HEK293T (cell line): Measurements from ENCODE around the gene ABHD5.

Experiments
- CTCF ChIA-PET: fragments of 350-600 bp; formaldehyde crosslinking; extraction: SDS; loops from one replicate; lab custom pipeline; 2021; ENCODE audit warnings: antibody characterized with exemption, inconsistent platforms; lab: Yijun Ruan, JAX
- POLR2A ChIA-PET: fragments of 350-600 bp; formaldehyde crosslinking; extraction: SDS; loops from one replicate; lab custom pipeline; 2020; ENCODE audit warnings: antibody characterized with exemption, inconsistent platforms; lab: Yijun Ruan, JAX
- DNase-seq: peaks from one replicate; pipeline ENCODE4 v3.0.0; 2012; ENCODE audit warnings: mixed read lengths; ENCODE audit errors: extremely low spot score
- ARNT ChIP-seq: fragments of 450-650 bp; IDR thresholded peaks from 2 replicates; pipeline ENCODE4 v1.6.1; 2017; ENCODE audit warnings: mild to moderate bottlenecking
- BHLHE40 ChIP-seq: fragments of 450-650 bp; IDR thresholded peaks from 2 replicates; pipeline ENCODE4 v1.6.1; 2016; ENCODE audit warnings: mild to moderate bottlenecking, moderate library complexity, borderline replicate concordance
- CTBP1 ChIP-seq: fragments of 450-650 bp; IDR thresholded peaks from 2 replicates; pipeline ENCODE4 v1.6.1; 2016; ENCODE audit warnings: borderline replicate concordance
- ELF4 ChIP-seq: fragments of 450-650 bp; IDR thresholded peaks from 2 replicates; pipeline ENCODE4 v1.6.1; 2017; ENCODE audit warnings: antibody characterized with exemption
- FOXA1 ChIP-seq: fragments of 450-650 bp; IDR thresholded peaks from 2 replicates; pipeline ENCODE4 v1.6.1; 2016; ENCODE audit warnings: mild to moderate bottlenecking
- FOXK2 ChIP-seq: fragments of 450-650 bp; IDR thresholded peaks from 2 replicates; pipeline ENCODE4 v1.6.1; 2016; ENCODE audit warnings: mild to moderate bottlenecking
- FOXM1 ChIP-seq: fragments of 450-650 bp; IDR thresholded peaks from 2 replicates; pipeline ENCODE4 v1.6.1; 2017; ENCODE audit warnings: mild to moderate bottlenecking, borderline replicate concordance
- HDGF ChIP-seq: fragments of 450-650 bp; IDR thresholded peaks from 2 replicates; pipeline ENCODE4 v1.6.1; 2017; ENCODE audit warnings: antibody characterized with exemption, borderline replicate concordance
- L3MBTL2 ChIP-seq: fragments of 450-650 bp; conservative IDR thresholded peaks from 2 replicates; pipeline ENCODE4 v1.6.1; 2016; ENCODE audit warnings: mild to moderate bottlenecking
- LEF1 ChIP-seq: fragments of 450-650 bp; IDR thresholded peaks from 2 replicates; pipeline ENCODE4 v1.6.1; 2017; ENCODE audit warnings: mild to moderate bottlenecking, borderline replicate concordance
- NFRKB ChIP-seq: fragments of 450-650 bp; IDR thresholded peaks from 2 replicates; pipeline ENCODE4 v1.6.1; 2016; ENCODE audit warnings: mild to moderate bottlenecking, moderate library complexity
- SP1 ChIP-seq: fragments of 450-650 bp; IDR thresholded peaks from 2 replicates; pipeline ENCODE4 v1.6.1; 2017
- SUZ12 ChIP-seq: fragments of 450-650 bp; IDR thresholded peaks from 2 replicates; pipeline ENCODE4 v1.6.1; 2016; ENCODE audit warnings: mild to moderate bottlenecking
- TARDBP ChIP-seq: fragments of 450-650 bp; IDR thresholded peaks from 2 replicates; pipeline ENCODE4 v1.6.1; 2016
- ZNF384 ChIP-seq: fragments of 450-650 bp; IDR thresholded peaks from 2 replicates; pipeline ENCODE4 v1.6.1; 2016
- TF ChIP-seq, protein P1 (sequence below): fragments of 450-650 bp; IDR thresholded peaks from 2 replicates; pipeline ENCODE4 v1.6.1; 2016

ABHD5 gene

DNA sequence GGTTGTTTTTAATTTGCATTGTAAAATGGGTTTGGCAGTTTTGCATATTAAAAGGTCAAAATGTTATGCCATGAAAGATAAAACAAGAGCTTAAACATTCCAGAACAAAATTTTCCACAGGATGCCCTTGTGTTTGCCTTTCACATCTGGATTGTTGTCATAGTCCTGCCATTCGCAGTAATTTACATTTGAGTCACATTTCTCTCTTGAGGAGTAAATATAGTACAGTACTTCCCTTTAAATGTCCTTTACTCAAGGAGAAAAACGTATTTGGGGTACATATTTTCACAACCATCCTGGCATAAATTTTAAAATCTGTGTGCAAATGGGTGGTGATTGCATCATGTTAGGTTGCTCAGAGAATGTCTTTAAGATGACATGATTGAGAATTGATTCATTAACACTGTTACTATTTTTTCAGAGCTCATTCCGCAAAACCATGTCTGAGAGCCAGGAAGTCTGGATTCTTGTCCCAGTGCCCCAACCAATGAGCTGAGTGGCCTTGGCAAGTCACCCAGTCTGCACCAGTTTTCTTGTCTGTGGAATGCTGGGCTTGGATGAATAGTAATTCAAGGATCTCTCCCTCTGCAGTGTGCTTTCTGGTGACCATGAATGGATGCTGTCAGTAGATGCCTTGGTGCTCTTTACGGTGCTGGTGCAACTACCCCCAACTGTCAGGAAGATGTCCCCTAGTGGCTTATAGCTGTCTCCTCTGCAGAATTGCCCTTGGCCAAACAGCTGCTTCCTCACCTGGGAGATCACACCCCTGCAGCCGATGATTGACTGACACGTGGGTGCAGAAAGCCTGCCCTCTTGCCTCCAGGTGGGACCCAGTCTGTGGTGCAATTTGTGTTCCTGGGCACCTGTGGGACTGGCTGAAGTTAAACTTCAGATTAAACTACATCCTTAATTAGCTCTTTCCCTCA is 43.0 kb downstream of the ABHD5 start:
- POLR2A ChIA-PET = no interaction called here
- no peak for DNase-seq
- CTCF ChIA-PET = no interaction called here
- TF ChIP-seq HDGF = no peak
- no peak for TF ChIP-seq FOXM1
- TF ChIP-seq LEF1 = no peak
- TF ChIP-seq SUZ12 = no peak
- TF ChIP-seq ELF4 = no peak
- TF ChIP-seq SP1 = no peak
- TF ChIP-seq, protein P1, sequence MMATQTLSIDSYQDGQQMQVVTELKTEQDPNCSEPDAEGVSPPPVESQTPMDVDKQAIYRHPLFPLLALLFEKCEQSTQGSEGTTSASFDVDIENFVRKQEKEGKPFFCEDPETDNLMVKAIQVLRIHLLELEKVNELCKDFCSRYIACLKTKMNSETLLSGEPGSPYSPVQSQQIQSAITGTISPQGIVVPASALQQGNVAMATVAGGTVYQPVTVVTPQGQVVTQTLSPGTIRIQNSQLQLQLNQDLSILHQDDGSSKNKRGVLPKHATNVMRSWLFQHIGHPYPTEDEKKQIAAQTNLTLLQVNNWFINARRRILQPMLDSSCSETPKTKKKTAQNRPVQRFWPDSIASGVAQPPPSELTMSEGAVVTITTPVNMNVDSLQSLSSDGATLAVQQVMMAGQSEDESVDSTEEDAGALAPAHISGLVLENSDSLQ = no peak
- no peak for TF ChIP-seq L3MBTL2
- TF ChIP-seq TARDBP = no peak
- no peak for TF ChIP-seq FOXA1
- no peak for TF ChIP-seq CTBP1
- no peak for TF ChIP-seq BHLHE40

GRCh38 chr3:43734685-43735084 is 43.9 kb downstream of the ABHD5 start:
- no peak for DNase-seq
- CTCF ChIA-PET = no interaction called here
- POLR2A ChIA-PET = no interaction called here
- TF ChIP-seq FOXA1 = no peak

DNA sequence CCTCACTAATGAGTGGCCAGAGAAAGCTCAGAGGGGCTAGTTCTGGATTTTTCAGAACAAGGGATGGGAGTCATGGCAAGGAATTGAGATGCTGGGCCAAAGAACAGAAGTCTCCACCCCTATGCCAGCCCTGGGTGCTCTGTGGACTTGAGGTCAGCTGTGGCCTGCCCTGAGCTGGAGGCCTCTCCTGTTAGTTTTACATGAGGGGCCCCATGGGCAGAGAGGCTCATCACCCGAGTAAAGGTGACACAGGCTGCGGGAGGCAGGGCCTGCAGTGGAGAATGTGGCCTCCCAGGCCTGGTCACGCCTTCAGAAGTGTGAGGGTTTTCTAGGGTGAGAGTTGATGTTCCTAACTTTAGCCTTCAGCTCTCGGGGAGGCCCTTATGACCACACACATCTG is 44.9 kb downstream of the ABHD5 start:
- TF ChIP-seq FOXM1 (no peak), TARDBP (no peak), ARNT (no peak), NFRKB (no peak), CTBP1 (no peak), SUZ12 (no peak), BHLHE40 (no peak), FOXA1 (no peak), HDGF (no peak), FOXK2 (no peak), ZNF384 (no peak), LEF1 (no peak), SP1 (no peak), ELF4 (no peak), L3MBTL2 (no peak)
- TF ChIP-seq, protein P1 = no peak
- CTCF ChIA-PET = no interaction called here
- POLR2A ChIA-PET = no interaction called here

DNA sequence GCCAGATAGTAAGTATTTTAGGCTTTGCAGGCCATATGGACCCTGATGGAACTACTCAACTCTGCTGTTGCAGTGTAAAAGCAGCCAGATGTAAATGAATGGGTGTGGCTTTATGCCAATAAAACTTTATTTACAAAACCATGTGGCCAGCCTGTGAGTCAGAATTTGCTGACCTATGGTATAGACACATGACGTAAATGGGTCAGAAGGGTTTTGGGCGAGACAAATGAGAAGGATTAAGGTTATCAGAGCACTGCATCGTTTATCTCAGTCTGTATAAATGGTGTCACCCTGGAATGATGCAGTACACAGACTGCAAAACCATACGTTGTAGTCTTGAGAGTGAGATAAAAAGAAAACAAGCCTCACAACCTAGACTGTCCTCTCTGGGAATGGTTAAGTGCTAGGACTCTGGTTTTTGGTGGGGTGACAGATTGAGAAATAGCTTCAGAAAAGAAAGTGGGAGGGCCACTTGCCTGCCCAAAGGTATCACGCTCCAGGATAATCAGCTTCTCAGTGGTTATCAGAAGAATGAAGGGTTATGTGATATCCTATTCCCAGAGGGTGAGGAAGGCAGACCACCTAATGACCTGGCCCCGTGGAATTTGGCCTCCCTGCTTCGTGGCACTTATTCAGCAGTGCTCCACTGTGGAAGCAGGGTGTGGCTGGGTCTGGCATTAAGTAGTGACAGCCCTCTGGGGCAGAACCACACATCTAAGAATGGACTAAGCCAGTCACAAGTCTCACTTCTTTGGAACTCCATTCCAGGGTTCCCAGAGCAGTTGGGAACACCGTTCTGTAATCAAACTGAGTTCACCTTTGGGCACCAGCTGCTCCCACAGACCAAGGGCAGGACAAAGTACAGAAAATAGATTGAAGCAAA is 46.1 kb downstream of the ABHD5 start:
- TF ChIP-seq FOXM1 (no peak), BHLHE40 (no peak), SUZ12 (no peak)
- TF ChIP-seq, protein P1 = no peak
- POLR2A ChIA-PET = no interaction called here
- DNase-seq = no peak
- CTCF ChIA-PET = interaction anchor here (0.6 to 0.7 kb wide), 2 partner anchors 11 to 23 kb away, joined by 3 read pairs; no protein-coding TSS in a partner anchor

More for the DNA sequence above, 44.9 kb downstream of the ABHD5 start:
- no peak for DNase-seq

DNA sequence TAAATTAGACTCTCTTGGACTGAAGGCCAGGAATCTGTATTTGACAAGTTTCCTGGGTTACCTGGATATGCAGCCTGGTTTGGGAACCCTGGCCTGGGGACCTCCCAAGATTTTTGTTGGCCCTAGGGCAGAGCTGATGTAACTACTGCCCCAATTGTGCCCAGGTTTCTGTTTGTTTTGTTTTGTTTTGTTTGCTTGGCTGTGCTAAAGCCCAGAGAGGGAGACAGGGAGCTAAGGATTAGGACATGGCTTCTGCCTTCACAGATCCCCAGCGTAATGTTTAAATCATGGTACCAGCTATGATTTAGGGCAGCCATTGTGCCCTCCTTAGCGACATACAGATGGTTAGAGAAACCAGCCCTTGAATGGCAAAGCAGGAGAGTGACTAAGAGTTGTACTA is 47.6 kb downstream of the ABHD5 start:
- no peak for TF ChIP-seq LEF1
- no peak for TF ChIP-seq FOXA1
- TF ChIP-seq FOXM1 = no peak
- TF ChIP-seq NFRKB = no peak
- TF ChIP-seq CTBP1 = no peak
- no peak for TF ChIP-seq BHLHE40
- TF ChIP-seq ZNF384 = no peak
- TF ChIP-seq HDGF = no peak
- TF ChIP-seq FOXK2 = no peak
- TF ChIP-seq ARNT = no peak
- DNase-seq = no peak
- POLR2A ChIA-PET = no interaction called here
- CTCF ChIA-PET = no interaction called here

GRCh38 chr3:43742920-43743319 is 52.2 kb downstream of the ABHD5 start:
- DNase-seq = no peak
- no peak for TF ChIP-seq SP1
- TF ChIP-seq ZNF384 = no peak
- TF ChIP-seq LEF1 = no peak
- no peak for TF ChIP-seq SUZ12
- TF ChIP-seq FOXK2 = no peak
- no peak for TF ChIP-seq CTBP1
- no peak for TF ChIP-seq L3MBTL2
- no peak for TF ChIP-seq ELF4
- TF ChIP-seq NFRKB = no peak
- no peak for TF ChIP-seq BHLHE40
- no peak for TF ChIP-seq HDGF
- TF ChIP-seq ARNT = no peak
- TF ChIP-seq FOXM1 = no peak
- TF ChIP-seq TARDBP = no peak
- TF ChIP-seq, protein P1 = no peak
- CTCF ChIA-PET = no interaction called here
- POLR2A ChIA-PET = no interaction called here
